ENCODE data around the gene STPG4.
"Not testable (repeated sequence)": the region's sequence is repeated elsewhere in the genome, so short reads cannot be mapped to it uniquely, and the experiment has no call there.

Gene STPG4

GRCh38 chr2:47124740-47125139 lies 30.4 kb downstream of the STPG4 start:
- not testable (repeated sequence) for DNase-seq

DNA sequence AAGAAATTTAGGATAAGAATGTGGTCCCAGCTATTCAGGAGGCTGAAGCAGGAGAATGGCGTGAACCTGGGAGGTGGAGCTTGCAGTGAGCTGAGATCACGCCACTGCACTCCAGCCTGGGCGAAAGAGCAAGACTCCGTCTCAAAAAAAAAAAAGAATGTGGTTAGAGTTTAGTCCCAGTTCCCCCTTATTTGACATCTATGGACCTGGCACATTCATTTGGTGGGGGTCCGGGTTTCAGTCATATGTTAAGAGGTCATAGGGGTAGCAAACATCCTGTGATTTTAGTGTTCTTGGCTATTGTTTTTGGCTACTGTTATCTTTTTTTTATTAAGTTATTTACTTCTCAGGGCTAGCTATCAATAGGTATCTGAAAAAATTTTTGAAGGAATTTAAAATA lies 34.7 kb downstream of the STPG4 start:
- DNase-seq: not testable (repeated sequence)

GRCh38 chr2:47119001-47119400 lies 36.1 kb downstream of the STPG4 start:
- DNase-seq: no peak

DNA sequence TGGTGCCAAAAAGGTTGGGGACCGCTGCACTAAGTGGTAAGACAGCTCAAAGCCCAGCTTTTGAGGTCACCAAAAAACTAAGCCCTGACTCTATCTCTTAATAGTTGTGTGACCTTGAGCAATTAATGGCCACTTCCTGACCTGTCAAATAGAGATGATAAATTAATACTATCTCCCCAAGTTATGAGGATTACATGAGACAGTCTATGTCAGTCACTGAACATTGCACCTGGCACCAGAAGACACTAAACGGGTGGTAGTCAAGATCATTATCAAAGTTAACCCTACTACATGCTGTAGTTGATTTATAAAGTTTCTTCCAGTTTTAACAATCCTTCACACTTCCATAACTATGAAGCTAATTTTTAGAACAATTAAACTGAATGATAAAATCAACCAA lies 36.5 kb downstream of the STPG4 start:
- no peak for DNase-seq

DNA sequence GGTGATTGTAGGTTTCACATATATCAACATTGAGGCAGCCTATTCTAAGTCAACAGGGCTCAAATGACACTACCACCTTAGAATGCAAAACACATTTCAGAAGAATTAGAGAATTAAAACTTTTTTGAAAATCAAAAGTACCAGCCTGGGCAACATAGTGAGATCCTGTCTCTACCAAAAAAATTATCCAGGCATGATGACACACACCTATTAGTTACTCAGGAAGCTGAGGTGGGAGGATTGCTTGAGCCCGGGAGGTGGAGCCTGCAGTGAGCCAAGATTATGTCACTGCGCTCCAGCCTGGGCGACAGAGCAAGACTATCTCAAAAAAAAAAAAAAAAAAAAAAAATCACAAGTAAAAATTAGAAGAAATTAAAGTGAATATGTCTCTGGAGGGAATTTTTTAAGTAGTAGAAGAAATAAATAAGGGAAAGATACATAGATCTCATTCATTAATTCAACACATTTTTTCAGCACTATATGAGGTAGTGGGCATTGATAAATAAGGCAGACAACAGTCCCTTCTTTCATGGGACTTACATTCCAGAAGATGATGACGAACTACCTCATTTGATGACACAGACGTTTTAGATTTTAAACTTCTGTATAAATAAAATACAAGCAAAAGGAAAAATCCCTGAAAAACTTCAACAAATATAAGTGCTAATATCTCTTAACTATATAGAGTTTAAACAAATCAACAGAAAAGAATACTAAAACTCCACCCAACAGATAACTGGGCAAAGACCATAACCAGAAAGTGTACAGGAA lies 42.3 kb downstream of the STPG4 start:
- no peak for DNase-seq

DNA sequence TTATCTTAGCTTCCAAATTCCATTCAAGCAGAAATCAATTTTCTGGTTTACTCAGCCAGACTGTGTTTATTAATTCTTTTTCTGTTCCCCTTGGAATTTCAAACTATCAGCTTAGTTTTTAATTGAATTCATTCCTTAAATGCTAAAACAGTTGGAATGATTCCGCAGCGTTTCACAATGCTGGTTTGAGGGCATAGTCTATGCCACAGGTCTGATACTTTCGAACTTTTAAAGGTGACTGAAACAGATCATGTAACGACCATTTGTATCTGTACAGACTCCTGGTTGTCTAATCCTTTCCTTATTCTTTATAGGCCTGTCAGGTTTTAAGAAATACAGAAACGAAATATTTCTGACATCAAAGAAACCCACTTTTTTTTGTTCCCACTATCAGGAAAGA lies 45.4 kb downstream of the STPG4 start:
- no peak for DNase-seq

GRCh38 chr2:47109007-47109375 lies 46.1 kb downstream of the STPG4 start:
- no peak for DNase-seq

GRCh38 chr2:47108267-47109006 lies 46.7 kb downstream of the STPG4 start:
- not testable (repeated sequence) for DNase-seq

DNA sequence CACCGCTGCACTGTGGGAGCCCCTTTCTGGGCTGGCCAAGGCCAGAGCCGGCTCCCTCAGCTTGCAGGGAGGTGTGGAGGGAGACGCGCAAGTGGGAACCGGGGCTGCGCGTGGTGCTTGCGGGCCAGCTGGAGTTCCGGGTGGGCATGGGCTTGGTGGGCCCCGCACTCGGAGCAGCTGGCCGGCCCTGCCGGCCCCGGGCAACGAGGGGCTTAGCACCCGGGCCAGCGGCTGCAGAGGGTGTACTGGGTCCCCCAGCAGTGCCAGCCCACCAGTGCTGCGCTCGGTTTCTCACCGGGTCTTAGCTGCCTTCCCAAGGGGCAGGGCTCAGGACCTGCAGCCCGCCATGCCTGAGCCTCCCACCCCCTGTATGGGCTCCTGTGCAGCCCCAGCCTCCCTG lies 47.9 kb downstream of the STPG4 start:
- DNase-seq: not testable (repeated sequence)

DNA sequence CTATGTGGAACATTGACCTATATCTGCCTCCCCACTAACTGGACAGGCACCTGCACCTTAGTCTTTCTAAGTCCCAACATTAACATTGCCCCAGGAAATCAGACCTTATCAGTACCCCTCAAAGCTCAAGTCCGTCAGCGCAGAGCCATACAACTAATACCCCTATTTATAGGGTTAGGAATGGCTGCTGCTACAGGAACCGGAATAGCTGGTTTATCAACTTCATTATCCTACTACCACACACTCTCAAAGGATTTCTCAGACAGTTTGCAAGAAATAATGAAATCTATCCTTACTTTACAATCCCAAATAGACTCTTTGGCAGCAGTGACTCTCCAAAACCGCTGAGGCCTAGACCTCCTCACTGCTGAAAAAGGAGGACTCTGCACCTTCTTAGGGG lies 48.9 kb downstream of the STPG4 start:
- not testable (repeated sequence) for DNase-seq

- DNase-seq: not testable (repeated sequence)
Measured at GRCh38 chr2:47099712-47100111, 55.4 kb downstream of the STPG4 start.

- no peak for DNase-seq
Measured at GRCh38 chr2:47098953-47099352, 56.2 kb downstream of the STPG4 start.

DNA sequence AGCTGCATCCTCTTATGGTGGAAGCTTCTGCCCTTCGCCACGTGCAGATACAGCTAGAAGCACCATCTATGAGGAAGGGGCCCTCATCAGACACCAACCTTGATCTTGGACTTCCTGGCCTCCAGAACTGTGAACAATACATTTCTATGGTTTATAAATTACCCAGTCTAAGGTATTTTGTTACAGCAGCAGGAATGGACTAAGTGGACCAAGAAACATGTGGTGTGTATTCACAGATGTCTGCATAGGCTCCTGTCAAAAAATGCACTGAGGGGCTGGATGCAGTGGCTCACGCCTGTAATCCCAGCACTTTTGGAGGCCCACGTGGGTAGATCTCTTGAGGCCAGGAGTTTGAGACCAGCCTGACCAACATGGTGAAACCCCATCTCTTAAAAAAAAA lies 57.5 kb downstream of the STPG4 start:
- DNase-seq: no peak

- DNase-seq: no peak
Measured at GRCh38 chr2:47096451-47096850, 58.7 kb downstream of the STPG4 start.

GRCh38 chr2:47095349-47096020 lies 59.6 kb downstream of the STPG4 start:
- DNase-seq: no peak

DNA sequence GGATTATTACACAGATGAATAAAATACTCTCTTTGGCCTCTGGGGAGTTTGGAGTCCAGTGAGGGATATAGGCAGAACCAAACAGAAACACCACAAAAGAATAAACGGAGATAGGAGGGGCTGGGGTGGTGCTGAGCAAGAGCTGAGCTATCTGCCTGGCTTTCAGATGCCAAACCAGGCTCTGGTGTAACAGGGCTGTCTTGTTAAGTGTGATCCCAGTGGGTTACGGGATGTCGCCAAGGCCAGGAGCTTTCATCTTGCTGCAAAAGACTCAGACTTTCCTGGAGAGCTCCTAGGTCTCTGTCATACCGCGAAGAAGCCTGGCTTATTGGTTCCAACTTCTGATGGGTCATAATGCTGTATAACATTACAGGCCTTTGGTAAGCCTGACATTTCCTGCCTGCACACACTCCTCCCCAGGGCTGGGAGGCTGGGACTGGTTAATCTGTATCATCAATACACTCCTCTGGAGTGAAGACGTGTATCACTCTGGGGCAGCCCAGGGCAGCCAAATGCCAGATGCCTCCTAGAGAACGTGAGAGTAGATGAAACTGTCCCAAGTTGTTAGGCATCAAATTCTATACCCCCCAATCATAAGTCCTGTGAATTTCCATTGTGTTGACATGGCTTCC lies 60.5 kb downstream of the STPG4 start:
- DNase-seq: no peak

DNA sequence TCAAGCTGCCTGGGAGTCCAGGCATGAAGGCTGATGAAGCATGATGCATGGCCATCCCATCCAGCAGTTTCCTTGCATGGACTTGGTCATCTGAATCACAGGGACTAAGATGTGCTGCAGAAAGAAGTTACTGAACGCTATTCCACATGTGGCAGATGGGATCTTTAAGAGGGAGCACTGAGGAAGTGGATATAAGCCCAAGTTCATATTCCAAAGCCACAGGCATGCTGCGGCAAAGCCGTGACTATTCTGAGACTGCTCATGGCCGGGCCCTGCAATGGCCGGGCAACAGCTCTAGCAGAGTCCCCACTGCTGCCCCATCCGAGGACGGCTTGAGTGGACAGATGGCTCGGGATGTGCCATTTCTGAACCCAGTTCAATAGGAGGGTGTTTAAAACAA lies 61.5 kb downstream of the STPG4 start:
- DNase-seq: no peak

DNA sequence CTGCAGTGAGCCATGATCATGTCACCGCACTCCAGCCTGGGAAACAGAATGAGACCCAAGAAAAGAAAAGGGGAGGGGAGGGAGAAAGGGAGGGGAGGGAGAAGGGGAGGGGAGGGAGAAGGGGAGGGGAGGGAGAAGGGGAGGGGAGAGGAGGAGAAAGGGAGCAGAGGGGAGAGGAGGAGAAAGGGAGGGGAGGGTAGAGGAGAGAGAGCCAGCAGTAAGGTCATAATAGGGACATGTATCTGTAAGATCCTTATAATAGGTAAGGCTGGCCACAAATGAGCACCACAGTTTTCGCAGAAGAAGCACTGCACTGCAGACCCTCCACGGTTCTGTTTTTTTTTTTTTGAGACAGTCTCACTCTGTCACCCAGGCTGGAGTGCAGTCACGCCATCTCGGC lies 62.6 kb downstream of the STPG4 start:
- DNase-seq: no peak

DNA sequence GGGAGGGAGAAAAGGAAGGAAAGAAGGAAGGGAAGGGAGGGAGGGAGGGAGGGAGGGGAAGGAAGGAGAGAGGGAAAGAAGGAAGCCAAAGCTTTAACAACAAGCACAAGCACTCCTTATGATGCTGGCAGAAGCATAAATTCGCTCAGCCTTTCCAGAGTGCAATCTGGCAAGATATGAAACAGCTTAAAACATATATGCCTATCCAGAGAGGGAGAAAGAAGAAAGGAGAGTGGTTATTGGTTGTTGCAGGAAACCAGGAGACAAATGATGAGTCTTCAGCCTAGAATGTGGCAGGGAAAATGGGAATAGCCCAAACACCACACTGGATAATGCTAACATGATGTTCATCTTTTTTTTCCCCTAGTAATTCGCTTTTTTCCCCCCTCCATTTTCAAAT lies 64.0 kb downstream of the STPG4 start:
- no peak for DNase-seq

- no peak for DNase-seq
Measured at GRCh38 chr2:47089083-47089464, 66.0 kb downstream of the STPG4 start.

DNA sequence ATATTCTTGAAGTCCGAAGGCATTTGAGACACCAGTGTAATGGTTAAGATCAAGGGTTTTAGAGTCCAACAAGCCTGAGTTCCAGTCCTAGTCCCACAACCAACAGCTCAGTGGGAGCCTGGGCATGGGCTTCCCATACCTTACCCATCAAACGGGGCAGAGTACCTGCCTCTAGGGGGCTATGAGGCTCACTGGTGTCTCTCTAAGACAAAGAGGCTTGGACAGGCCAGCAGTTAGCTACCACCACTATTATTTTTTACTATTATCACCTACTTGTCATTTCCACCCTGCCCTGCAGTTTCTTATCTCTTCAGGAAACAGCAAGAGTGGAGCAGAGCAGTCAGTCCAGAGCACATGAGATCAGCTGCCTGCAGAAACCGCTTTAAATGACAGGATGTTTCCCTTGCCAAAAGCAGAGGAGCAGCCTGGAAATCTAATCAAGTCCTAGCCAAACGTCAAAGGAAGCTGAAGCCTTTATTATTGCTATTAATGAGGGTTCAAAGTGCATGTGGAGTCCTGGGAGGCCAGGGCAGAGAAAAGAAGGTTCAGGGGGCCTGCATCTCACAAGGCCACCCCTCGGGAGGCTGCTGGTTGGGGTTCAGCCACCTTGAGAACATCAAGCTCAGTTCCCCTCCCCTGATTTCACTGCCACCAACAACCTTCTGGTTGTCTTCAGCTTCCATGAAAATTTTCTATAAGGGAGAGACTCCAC lies 66.6 kb downstream of the STPG4 start:
- DNase-seq: no peak

DNA sequence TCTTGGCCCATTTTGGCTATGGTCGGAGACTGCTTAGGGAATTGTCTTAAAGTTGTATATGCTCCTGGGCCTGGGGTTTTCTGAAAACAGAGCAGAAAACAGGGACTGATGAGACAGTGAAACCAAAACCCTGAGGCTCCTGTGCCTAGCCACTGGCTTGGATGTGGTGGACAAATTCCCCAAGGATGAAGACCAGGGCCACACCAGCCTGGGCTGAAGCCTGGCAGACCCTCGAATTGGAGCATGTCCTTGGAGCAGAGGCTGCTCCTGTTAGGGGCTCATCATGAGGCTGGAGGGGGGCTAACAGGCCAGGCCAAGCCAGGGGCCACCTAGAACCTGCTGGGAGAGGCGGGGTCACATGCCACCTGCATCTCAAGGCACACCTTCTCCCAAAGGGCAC lies 68.1 kb downstream of the STPG4 start:
- no peak for DNase-seq

GRCh38 chr2:47086571-47086970 lies 68.5 kb downstream of the STPG4 start:
- no peak for DNase-seq

Measured in NCI-H2227 treated with DMSO at 0.1 percent for 48 hours (cell line).